GM23338 (cell line): Measurements from ENCODE around the gene NECTIN1. TPM values are rescaled to one million over a fixed set of nuclear protein-coding genes. Genes with fewer than 3 reads are reported as not detected.

Experiments used
- ATAC-seq: fragments of 200-7000 bp; cut with Tn5 transposase; 3 replicates; pipeline ENCODE4 v1.9.1; 2020
- DNase-seq: peaks from one replicate; pipeline ENCODE4 v3.0.0-alpha.2; 2015; ENCODE audit warnings: low spot score
- H2AFZ ChIP-seq: fragments of 200-600 bp; sonication (generic); 2 replicates; pipeline ENCODE4 v1.8.0; 2016; ENCODE audit warnings: antibody characterized with exemption, mild to moderate bottlenecking, moderate library complexity
- H3F3A ChIP-seq: fragments of 200-600 bp; sonication (generic); replicated peaks from 2 replicates; pipeline ENCODE4 v1.8.0; 2017; ENCODE audit warnings: antibody characterized with exemption, mixed run types, low read depth
- H3K27ac ChIP-seq: fragments of 200-600 bp; sonication (generic); 2 replicates; pipeline ENCODE4 v1.6.1; 2016; ENCODE audit warnings: low read depth
- H3K27me3 ChIP-seq: fragments of 200-600 bp; sonication (generic); 2 replicates; pipeline ENCODE4 v1.8.0; 2016; ENCODE audit warnings: mild to moderate bottlenecking, mixed run types, moderate library complexity; ENCODE audit not compliant: insufficient read depth
- H3K36me3 ChIP-seq: fragments of 200-600 bp; sonication (generic); 2 replicates; pipeline ENCODE4 v1.8.0; 2016; ENCODE audit warnings: mild to moderate bottlenecking; ENCODE audit not compliant: insufficient read depth
- H3K4me1 ChIP-seq: fragments of 200-600 bp; sonication (generic); 2 replicates; pipeline ENCODE4 v1.8.0; 2016; ENCODE audit warnings: mild to moderate bottlenecking, moderate library complexity; ENCODE audit not compliant: insufficient read depth
- H3K4me2 ChIP-seq: fragments of 200-600 bp; sonication (generic); 2 replicates; pipeline ENCODE4 v1.7.1; 2017; ENCODE audit warnings: mixed run types
- H3K4me3 ChIP-seq: fragments of 200-600 bp; sonication (generic); 2 replicates; pipeline ENCODE4 v1.6.1; 2016; ENCODE audit warnings: mixed run types
- H3K79me2 ChIP-seq: fragments of 200-600 bp; sonication (generic); replicated peaks from 2 replicates; pipeline ENCODE4 v1.8.0; 2017; ENCODE audit warnings: mild to moderate bottlenecking; ENCODE audit not compliant: insufficient read depth
- H3K9me2 ChIP-seq: fragments of 200-600 bp; sonication (generic); 2 replicates; pipeline ENCODE4 v1.8.0; 2017; ENCODE audit not compliant: insufficient read depth
- H4K20me1 ChIP-seq: fragments of 200-600 bp; sonication (generic); replicated peaks from 2 replicates; pipeline ENCODE4 v1.8.0; 2017; ENCODE audit warnings: mild to moderate bottlenecking; ENCODE audit not compliant: insufficient read depth
- H3K27ac Mint-ChIP-seq: 2 replicates; pipeline ENCODE4 v1.8.0; 2020; ENCODE audit warnings: inconsistent platforms, mild to moderate bottlenecking, moderate library complexity, mixed read lengths
- H3K27me3 Mint-ChIP-seq: 3 replicates; pipeline ENCODE4 v1.8.0; 2022; ENCODE audit warnings: low read depth, mild to moderate bottlenecking, moderate library complexity, mixed read lengths, inconsistent platforms; ENCODE audit not compliant: insufficient read depth, poor library complexity
- H3K36me3 Mint-ChIP-seq: 3 replicates; pipeline ENCODE4 v1.8.0; 2021; ENCODE audit warnings: low read depth, mild to moderate bottlenecking, inconsistent platforms, moderate library complexity, mixed read lengths
- H3K4me1 Mint-ChIP-seq: 3 replicates; pipeline ENCODE4 v1.8.0; 2020; ENCODE audit warnings: mild to moderate bottlenecking, inconsistent platforms, mixed read lengths
- H3K4me3 Mint-ChIP-seq: 3 replicates; pipeline ENCODE4 v1.8.0; 2021; ENCODE audit warnings: moderate library complexity, mild to moderate bottlenecking, inconsistent platforms, mixed read lengths
- H3K9me3 Mint-ChIP-seq: 3 replicates; pipeline ENCODE4 v1.8.0; 2020; ENCODE audit warnings: moderate library complexity, mild to moderate bottlenecking, inconsistent platforms, mixed read lengths
- CREB1 ChIP-seq: fragments of 250-450 bp; sonication (Bioruptor Pico); IDR thresholded peaks from 2 replicates; pipeline ENCODE4 v1.5.0; 2020; ENCODE audit warnings: low read depth, mild to moderate bottlenecking, moderate library complexity
- EZH2 ChIP-seq: fragments of 200-600 bp; sonication (generic); IDR thresholded peaks from one replicate; pipeline ENCODE4 v1.8.0; 2017; ENCODE audit warnings: antibody characterized with exemption, mild to moderate bottlenecking, low read depth; ENCODE audit not compliant: unreplicated experiment
- EZH2phosphoT487 ChIP-seq: fragments of 200-600 bp; sonication (generic); IDR thresholded peaks from one replicate; pipeline ENCODE4 v1.8.1; 2018; ENCODE audit warnings: antibody characterized with exemption; ENCODE audit not compliant: unreplicated experiment
- JUNB ChIP-seq: IDR thresholded peaks from one replicate; pipeline ENCODE4 v1.6.1; 2016; ENCODE audit warnings: antibody characterized with exemption; ENCODE audit not compliant: unreplicated experiment
- NANOG ChIP-seq: IDR thresholded peaks from 2 replicates; pipeline ENCODE4 v1.6.1; 2016; ENCODE audit warnings: antibody characterized with exemption, borderline replicate concordance
- POLR2AphosphoS5 ChIP-seq: IDR thresholded peaks from 2 replicates; pipeline ENCODE4 v1.6.1; 2016; ENCODE audit warnings: antibody characterized with exemption, low read depth
- STAT1 ChIP-seq: IDR thresholded peaks from one replicate; pipeline ENCODE4 v1.6.1; 2016; ENCODE audit warnings: antibody characterized with exemption; ENCODE audit not compliant: unreplicated experiment
- ZNF114 ChIP-seq: fragments of 250-450 bp; sonication (Bioruptor Pico); IDR thresholded peaks from 2 replicates; pipeline ENCODE4 v1.5.0; 2020; ENCODE audit warnings: mild to moderate bottlenecking, moderate library complexity
- ZNF331 ChIP-seq: fragments of 250-450 bp; sonication (Bioruptor Pico); IDR thresholded peaks from 2 replicates; pipeline ENCODE4 v1.5.0; 2020; ENCODE audit warnings: low read depth, mild to moderate bottlenecking, moderate library complexity
- polyA plus RNA-seq: library from polyadenylated mRNA; unstranded; fragments of >200 nt; fragmentation: Nextera tagmentation; extraction: Ambion mirVana; gene quantifications from 2 replicates; pipeline ENCODE4 v1.2.1, GENCODE V29; 2016
- total RNA-seq: library from RNA; depleted of rRNA; stranded (reverse); fragments of >200 nt; shearing (Covaris generic); gene quantifications from 2 replicates; pipeline ENCODE4 v1.2.3, GENCODE V29; 2014
- TF ChIP-seq, protein P1 (sequence below), 2 experiments: fragments of 200-600 bp in 1 of 2; sonication (generic) in 1 of 2; conservative IDR thresholded peaks; 2 replicates each; pipeline versions ENCODE4 v1.5.1 to v1.6.1; 2016 to 2017; ENCODE audit warnings: antibody characterized with exemption in 2 of 2, low read depth in 2 of 2, mild to moderate bottlenecking in 2 of 2, moderate library complexity in 1 of 2
- TF ChIP-seq, protein P2 (sequence below): IDR thresholded peaks from 2 replicates; pipeline ENCODE4 v1.6.1; 2016; ENCODE audit warnings: antibody characterized with exemption
- TF ChIP-seq, protein P3 (sequence below): fragments of 250-450 bp; sonication (Bioruptor Pico); IDR thresholded peaks from 2 replicates; pipeline ENCODE4 v1.5.0; 2020; ENCODE audit warnings: mild to moderate bottlenecking, moderate library complexity
- TF ChIP-seq, protein P4 (sequence below): IDR thresholded peaks from one replicate; pipeline ENCODE4 v1.6.1; 2018; ENCODE audit warnings: antibody characterized with exemption; ENCODE audit not compliant: unreplicated experiment

NECTIN1 gene
- total and polyA plus RNA-seq, 2 experiments from 2014 or later = 18.7 to 56.3 TPM

DNA sequence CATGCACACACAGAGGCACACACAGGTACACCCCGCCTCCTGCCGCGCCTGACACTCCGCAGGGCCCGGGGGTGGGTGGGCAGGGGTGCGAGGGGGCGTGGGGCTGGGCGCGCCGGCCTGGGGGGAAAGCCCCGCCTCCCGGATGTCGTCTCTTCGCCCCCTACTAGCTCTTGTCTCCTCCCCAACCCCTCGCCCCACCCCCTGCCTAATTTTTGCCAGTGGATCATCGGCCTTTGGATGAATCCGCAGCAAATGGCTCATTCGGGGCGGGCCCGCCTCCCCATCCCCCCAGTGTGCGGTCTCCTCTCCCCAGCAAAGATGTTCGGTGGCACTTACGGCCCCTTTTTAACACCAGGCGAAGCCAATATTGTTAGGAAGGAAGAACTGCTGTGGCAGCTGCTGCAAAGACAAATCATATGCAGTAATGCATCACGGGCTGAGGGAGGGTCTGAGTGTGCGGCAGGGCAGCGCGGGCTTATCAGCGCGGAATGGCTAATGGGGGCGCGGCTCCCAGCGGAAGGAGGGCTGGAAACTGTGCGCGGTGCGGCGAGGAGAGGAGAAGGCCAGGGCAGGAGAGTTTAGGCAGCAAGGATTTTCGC is 13.4 kb upstream of the NECTIN1 start:
- no peaks in the 10 kb centered on the region for H3K79me2 ChIP-seq
- peak overlapping the region; percentile 70 for H3K4me3 ChIP-seq
- ATAC-seq = peak; percentile 79
- H3K9me3 Mint-ChIP-seq = no peaks in the 10 kb centered on the region; the same call in 2 of the 3 replicates
- no peak overlapping the region for H3K27ac ChIP-seq
- H3K36me3 Mint-ChIP-seq = no peaks in the 10 kb centered on the region
- H3K27ac Mint-ChIP-seq = no peak overlapping the region
- H3K36me3 ChIP-seq = no peaks in the 10 kb centered on the region
- peak; percentile 87 for DNase-seq
- H3K4me3 Mint-ChIP-seq = peak overlapping the region; percentile 79
- H3K4me1 Mint-ChIP-seq = peaks cover 17% of the 10 kb centered on the region
- H2AFZ ChIP-seq = peak overlapping the region; percentile 64
- H4K20me1 ChIP-seq = no peaks in the 10 kb centered on the region; the same call in 1 of the 2 replicates
- TF ChIP-seq, protein P1, sequence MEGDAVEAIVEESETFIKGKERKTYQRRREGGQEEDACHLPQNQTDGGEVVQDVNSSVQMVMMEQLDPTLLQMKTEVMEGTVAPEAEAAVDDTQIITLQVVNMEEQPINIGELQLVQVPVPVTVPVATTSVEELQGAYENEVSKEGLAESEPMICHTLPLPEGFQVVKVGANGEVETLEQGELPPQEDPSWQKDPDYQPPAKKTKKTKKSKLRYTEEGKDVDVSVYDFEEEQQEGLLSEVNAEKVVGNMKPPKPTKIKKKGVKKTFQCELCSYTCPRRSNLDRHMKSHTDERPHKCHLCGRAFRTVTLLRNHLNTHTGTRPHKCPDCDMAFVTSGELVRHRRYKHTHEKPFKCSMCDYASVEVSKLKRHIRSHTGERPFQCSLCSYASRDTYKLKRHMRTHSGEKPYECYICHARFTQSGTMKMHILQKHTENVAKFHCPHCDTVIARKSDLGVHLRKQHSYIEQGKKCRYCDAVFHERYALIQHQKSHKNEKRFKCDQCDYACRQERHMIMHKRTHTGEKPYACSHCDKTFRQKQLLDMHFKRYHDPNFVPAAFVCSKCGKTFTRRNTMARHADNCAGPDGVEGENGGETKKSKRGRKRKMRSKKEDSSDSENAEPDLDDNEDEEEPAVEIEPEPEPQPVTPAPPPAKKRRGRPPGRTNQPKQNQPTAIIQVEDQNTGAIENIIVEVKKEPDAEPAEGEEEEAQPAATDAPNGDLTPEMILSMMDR (conservative IDR thresholded peaks at IDR 0.05; ENCODE audit: low read depth in 2 of 2) = no peak
- TF ChIP-seq ZNF114 (no peak), EZH2 (no peak), STAT1 (no peak), ZNF331 (CRISPR knock-in tag) (no peak), POLR2AphosphoS5 (no peak; the same call in 1 of the 2 replicates), CREB1 (no peak), EZH2phosphoT487 (no peak), NANOG (no peak), JUNB (no peak)
- TF ChIP-seq, protein P2, sequence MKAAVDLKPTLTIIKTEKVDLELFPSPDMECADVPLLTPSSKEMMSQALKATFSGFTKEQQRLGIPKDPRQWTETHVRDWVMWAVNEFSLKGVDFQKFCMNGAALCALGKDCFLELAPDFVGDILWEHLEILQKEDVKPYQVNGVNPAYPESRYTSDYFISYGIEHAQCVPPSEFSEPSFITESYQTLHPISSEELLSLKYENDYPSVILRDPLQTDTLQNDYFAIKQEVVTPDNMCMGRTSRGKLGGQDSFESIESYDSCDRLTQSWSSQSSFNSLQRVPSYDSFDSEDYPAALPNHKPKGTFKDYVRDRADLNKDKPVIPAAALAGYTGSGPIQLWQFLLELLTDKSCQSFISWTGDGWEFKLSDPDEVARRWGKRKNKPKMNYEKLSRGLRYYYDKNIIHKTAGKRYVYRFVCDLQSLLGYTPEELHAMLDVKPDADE = no peak
- TF ChIP-seq, protein P3, sequence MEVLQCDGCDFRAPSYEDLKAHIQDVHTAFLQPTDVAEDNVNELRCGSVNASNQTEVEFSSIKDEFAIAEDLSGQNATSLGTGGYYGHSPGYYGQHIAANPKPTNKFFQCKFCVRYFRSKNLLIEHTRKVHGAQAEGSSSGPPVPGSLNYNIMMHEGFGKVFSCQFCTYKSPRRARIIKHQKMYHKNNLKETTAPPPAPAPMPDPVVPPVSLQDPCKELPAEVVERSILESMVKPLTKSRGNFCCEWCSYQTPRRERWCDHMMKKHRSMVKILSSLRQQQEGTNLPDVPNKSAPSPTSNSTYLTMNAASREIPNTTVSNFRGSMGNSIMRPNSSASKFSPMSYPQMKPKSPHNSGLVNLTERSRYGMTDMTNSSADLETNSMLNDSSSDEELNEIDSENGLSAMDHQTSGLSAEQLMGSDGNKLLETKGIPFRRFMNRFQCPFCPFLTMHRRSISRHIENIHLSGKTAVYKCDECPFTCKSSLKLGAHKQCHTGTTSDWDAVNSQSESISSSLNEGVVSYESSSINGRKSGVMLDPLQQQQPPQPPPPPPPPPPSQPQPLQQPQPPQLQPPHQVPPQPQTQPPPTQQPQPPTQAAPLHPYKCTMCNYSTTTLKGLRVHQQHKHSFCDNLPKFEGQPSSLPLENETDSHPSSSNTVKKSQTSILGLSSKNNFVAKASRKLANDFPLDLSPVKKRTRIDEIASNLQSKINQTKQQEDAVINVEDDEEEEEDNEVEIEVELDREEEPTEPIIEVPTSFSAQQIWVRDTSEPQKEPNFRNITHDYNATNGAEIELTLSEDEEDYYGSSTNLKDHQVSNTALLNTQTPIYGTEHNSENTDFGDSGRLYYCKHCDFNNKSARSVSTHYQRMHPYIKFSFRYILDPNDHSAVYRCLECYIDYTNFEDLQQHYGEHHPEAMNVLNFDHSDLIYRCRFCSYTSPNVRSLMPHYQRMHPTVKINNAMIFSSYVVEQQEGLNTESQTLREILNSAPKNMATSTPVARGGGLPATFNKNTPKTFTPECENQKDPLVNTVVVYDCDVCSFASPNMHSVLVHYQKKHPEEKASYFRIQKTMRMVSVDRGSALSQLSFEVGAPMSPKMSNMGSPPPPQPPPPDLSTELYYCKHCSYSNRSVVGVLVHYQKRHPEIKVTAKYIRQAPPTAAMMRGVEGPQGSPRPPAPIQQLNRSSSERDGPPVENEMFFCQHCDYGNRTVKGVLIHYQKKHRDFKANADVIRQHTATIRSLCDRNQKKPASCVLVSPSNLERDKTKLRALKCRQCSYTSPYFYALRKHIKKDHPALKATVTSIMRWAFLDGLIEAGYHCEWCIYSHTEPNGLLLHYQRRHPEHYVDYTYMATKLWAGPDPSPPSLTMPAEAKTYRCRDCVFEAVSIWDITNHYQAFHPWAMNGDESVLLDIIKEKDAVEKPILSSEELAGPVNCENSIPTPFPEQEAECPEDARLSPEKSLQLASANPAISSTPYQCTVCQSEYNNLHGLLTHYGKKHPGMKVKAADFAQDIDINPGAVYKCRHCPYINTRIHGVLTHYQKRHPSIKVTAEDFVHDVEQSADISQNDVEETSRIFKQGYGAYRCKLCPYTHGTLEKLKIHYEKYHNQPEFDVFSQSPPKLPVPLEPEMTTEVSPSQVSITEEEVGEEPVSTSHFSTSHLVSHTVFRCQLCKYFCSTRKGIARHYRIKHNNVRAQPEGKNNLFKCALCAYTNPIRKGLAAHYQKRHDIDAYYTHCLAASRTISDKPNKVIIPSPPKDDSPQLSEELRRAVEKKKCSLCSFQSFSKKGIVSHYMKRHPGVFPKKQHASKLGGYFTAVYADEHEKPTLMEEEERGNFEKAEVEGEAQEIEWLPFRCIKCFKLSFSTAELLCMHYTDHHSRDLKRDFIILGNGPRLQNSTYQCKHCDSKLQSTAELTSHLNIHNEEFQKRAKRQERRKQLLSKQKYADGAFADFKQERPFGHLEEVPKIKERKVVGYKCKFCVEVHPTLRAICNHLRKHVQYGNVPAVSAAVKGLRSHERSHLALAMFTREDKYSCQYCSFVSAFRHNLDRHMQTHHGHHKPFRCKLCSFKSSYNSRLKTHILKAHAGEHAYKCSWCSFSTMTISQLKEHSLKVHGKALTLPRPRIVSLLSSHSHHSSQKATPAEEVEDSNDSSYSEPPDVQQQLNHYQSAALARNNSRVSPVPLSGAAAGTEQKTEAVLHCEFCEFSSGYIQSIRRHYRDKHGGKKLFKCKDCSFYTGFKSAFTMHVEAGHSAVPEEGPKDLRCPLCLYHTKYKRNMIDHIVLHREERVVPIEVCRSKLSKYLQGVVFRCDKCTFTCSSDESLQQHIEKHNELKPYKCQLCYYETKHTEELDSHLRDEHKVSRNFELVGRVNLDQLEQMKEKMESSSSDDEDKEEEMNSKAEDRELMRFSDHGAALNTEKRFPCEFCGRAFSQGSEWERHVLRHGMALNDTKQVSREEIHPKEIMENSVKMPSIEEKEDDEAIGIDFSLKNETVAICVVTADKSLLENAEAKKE (CRISPR knock-in tag) = no peak
- TF ChIP-seq, protein P4, sequence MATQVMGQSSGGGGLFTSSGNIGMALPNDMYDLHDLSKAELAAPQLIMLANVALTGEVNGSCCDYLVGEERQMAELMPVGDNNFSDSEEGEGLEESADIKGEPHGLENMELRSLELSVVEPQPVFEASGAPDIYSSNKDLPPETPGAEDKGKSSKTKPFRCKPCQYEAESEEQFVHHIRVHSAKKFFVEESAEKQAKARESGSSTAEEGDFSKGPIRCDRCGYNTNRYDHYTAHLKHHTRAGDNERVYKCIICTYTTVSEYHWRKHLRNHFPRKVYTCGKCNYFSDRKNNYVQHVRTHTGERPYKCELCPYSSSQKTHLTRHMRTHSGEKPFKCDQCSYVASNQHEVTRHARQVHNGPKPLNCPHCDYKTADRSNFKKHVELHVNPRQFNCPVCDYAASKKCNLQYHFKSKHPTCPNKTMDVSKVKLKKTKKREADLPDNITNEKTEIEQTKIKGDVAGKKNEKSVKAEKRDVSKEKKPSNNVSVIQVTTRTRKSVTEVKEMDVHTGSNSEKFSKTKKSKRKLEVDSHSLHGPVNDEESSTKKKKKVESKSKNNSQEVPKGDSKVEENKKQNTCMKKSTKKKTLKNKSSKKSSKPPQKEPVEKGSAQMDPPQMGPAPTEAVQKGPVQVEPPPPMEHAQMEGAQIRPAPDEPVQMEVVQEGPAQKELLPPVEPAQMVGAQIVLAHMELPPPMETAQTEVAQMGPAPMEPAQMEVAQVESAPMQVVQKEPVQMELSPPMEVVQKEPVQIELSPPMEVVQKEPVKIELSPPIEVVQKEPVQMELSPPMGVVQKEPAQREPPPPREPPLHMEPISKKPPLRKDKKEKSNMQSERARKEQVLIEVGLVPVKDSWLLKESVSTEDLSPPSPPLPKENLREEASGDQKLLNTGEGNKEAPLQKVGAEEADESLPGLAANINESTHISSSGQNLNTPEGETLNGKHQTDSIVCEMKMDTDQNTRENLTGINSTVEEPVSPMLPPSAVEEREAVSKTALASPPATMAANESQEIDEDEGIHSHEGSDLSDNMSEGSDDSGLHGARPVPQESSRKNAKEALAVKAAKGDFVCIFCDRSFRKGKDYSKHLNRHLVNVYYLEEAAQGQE = no peak
- no peaks in the 10 kb centered on the region for H3F3A ChIP-seq
- H3K4me1 ChIP-seq = peaks cover 8% of the 10 kb centered on the region; the same call in 1 of the 2 replicates
- H3K27me3 Mint-ChIP-seq = peaks cover 23% of the 10 kb centered on the region
- no peaks in the 10 kb centered on the region for H3K9me2 ChIP-seq
- H3K27me3 ChIP-seq = peaks cover 10% of the 10 kb centered on the region
- H3K4me2 ChIP-seq = peak overlapping the region; percentile 89
